NOMO-1 (cell line): ENCODE data around the gene UBQLN3.

ENCODE experiments used
- DNase-seq, 2 experiments: peaks; one replicate each; lab custom pipeline; 2025; ENCODE audit not compliant: unreplicated experiment in 2 of 2; lab: John Stamatoyannopoulos, UW

Gene UBQLN3

GRCh38 chr11:5509803-5510202 is at the start of gene UBQLN3:
Gene UBQLN3 (minus strand): TSS chr11:5509957. CDS start chr11:5509558, 399 bp downstream.
- no peak for DNase-seq

- no peak for DNase-seq
These were observed 48.0 kb upstream of the UBQLN3 start for GRCh38 chr11:5557751-5558150.

- no peak for DNase-seq
These were observed 46.9 kb upstream of the UBQLN3 start for GRCh38 chr11:5556596-5557188.

GRCh38 chr11:5553343-5553742 is 43.6 kb upstream of the UBQLN3 start:
- peak in 1 of 2 experiments; percentile 2 for DNase-seq

- no peak for DNase-seq
These were observed 40.8 kb upstream of the UBQLN3 start for GRCh38 chr11:5550440-5551095.

GRCh38 chr11:5548440-5548839 is 38.7 kb upstream of the UBQLN3 start, which contains the start of gene OR52H1:
Gene OR52H1 (minus strand): TSS chr11:5548540. CDS start chr11:5545505, 3,035 bp downstream.
- DNase-seq = no peak

GRCh38 chr11:5547982-5548381 is 38.2 kb upstream of the UBQLN3 start:
- DNase-seq = no peak

- DNase-seq = no peak
These were observed 36.7 kb upstream of the UBQLN3 start for GRCh38 chr11:5546457-5546856.

- DNase-seq = no peak
These were observed 31.7 kb upstream of the UBQLN3 start for GRCh38 chr11:5541427-5541826.

GRCh38 chr11:5536482-5536881 is 26.7 kb upstream of the UBQLN3 start:
- DNase-seq = no peak

GRCh38 chr11:5534046-5534445 is 24.3 kb upstream of the UBQLN3 start:
- no peak for DNase-seq

- DNase-seq = no peak
These were observed 21.5 kb upstream of the UBQLN3 start for GRCh38 chr11:5531053-5531831.

GRCh38 chr11:5528495-5528894 is 18.7 kb upstream of the UBQLN3 start:
- no peak for DNase-seq

GRCh38 chr11:5527716-5528115 is 18.0 kb upstream of the UBQLN3 start:
- no peak for DNase-seq

- no peak for DNase-seq
These were observed 15.0 kb upstream of the UBQLN3 start for GRCh38 chr11:5524756-5525155.

GRCh38 chr11:5522308-5522707 is 12.6 kb upstream of the UBQLN3 start:
- no peak for DNase-seq

- no peak for DNase-seq
These were observed 11.8 kb upstream of the UBQLN3 start for GRCh38 chr11:5521540-5521939.

- no peak for DNase-seq
These were observed 6.8 kb upstream of the UBQLN3 start, which contains the start of gene UBQLNL for GRCh38 chr11:5516599-5516998. Gene UBQLNL (minus strand): TSS chr11:5516699. CDS start chr11:5516441, 258 bp downstream.

- no peak for DNase-seq
These were observed 5.1 kb upstream of the UBQLN3 start for GRCh38 chr11:5514841-5515240.

GRCh38 chr11:5508605-5509004 is 1.2 kb downstream of the UBQLN3 start:
- no peak for DNase-seq

GRCh38 chr11:5507933-5508305 is 1.8 kb downstream of the UBQLN3 start:
- DNase-seq = no peak
